ENCODE data around the gene SP7. TPM values are rescaled to one million over a fixed set of nuclear protein-coding genes. Genes with fewer than 3 reads are reported as not detected.
"Not testable (repeated sequence)": the region's sequence is repeated elsewhere in the genome, so short reads cannot be mapped to it uniquely, and the experiment has no call there.

The SP7 gene
- total RNA-seq, 4 donors from 2014 or later: 0.21 TPM; not detected in 3

- Histone ChIP-seq H3K27me3 (peaks cover 0 to 51% of the 10 kb centered on the region in 2 donors), H3K9me3 (no peaks in the 10 kb centered on the region), H3K4me3 (no peak overlapping the region), H3K4me1 (peaks cover 0 to 6% (median 0%) of the 10 kb centered on the region in 4 donors), H3K27ac (no peak overlapping the region), H3K36me3 (no peaks in the 10 kb centered on the region)
- TF ChIP-seq POLR2A (IDR thresholded peaks at IDR 0.05) (no peak), CTCF (IDR thresholded peaks at IDR 0.05) (no peak), EP300 (IDR thresholded peaks at IDR 0.05) (no peak)
- whole genome bisulfite sequencing, 2 donors: 86 to 88% methylated on average over 4 of the region's 4 CpGs
- DNase-seq (ENCODE audit: low spot score in 2 of 2): no peak
Observed at GRCh38 chr12:53333289-53333688, 2.9 kb downstream of the SP7 start.

- TF ChIP-seq POLR2A (IDR thresholded peaks at IDR 0.05): no peak
Observed at GRCh38 chr12:53332744-53333143, 3.4 kb downstream of the SP7 start.

GRCh38 chr12:53332339-53332738 is 3.8 kb downstream of the SP7 start:
- not testable (repeated sequence) for H3K36me3 ChIP-seq; H3K27ac ChIP-seq; H3K4me1 ChIP-seq; H3K9me3 ChIP-seq; H3K4me3 ChIP-seq; DNase-seq (ENCODE audit: low spot score in 2 of 2)
- peaks cover 0 to 41% of the 10 kb centered on the region in 2 donors for H3K27me3 ChIP-seq

More at GRCh38 chr12:53332744-53333143, 3.4 kb downstream of the SP7 start:
- DNase-seq (ENCODE audit: low spot score in 2 of 2): no peak
- Histone ChIP-seq H3K4me3 (no peak overlapping the region), H3K36me3 (no peaks in the 10 kb centered on the region), H3K27me3 (peaks cover 0 to 45% of the 10 kb centered on the region in 2 donors), H3K4me1 (peaks cover 0 to 6% (median 0%) of the 10 kb centered on the region in 4 donors), H3K9me3 (no peaks in the 10 kb centered on the region), H3K27ac (no peak overlapping the region)
- 39 to 54% methylated on average over 13 to 15 of the region's 15 CpGs for WGBS, 2 donors

- H3K4me3 ChIP-seq: no peak overlapping the region
- TF ChIP-seq POLR2A (IDR thresholded peaks at IDR 0.05) (no peak), EP300 (IDR thresholded peaks at IDR 0.05) (no peak), CTCF (IDR thresholded peaks at IDR 0.05) (no peak)
- peaks cover 0 to 24% of the 10 kb centered on the region in 2 donors for H3K27me3 ChIP-seq
- no peaks in the 10 kb centered on the region for H3K9me3 ChIP-seq
- H3K27ac ChIP-seq: no peak overlapping the region
- DNase-seq (ENCODE audit: low spot score in 2 of 2): no peak
- WGBS, 2 donors: 49 to 57% methylated on average over 5 of the region's 5 CpGs
- peaks cover 0 to 10% (median 5%) of the 10 kb centered on the region in 4 donors for H3K4me1 ChIP-seq
- no peaks in the 10 kb centered on the region for H3K36me3 ChIP-seq
Observed at GRCh38 chr12:53330671-53331070, 5.5 kb downstream of the SP7 start.

GRCh38 chr12:53328043-53328435 is 8.1 kb downstream of the SP7 start:
- Histone ChIP-seq H3K27ac (no peak overlapping the region), H3K36me3 (no peaks in the 10 kb centered on the region), H3K4me1 (peaks cover 0 to 27% (median 17%) of the 10 kb centered on the region in 4 donors), H3K9me3 (no peaks in the 10 kb centered on the region), H3K27me3 (peaks cover 0 to 5% of the 10 kb centered on the region in 2 donors), H3K4me3 (no peak overlapping the region)
- DNase-seq (ENCODE audit: low spot score in 2 of 2): no peak
- no peak for TF ChIP-seq CTCF (IDR thresholded peaks at IDR 0.05)
- no peak for TF ChIP-seq EP300 (IDR thresholded peaks at IDR 0.05)
- no peak for TF ChIP-seq POLR2A (IDR thresholded peaks at IDR 0.05)
- WGBS, 2 donors: 23 to 50% methylated on average over 8 to 16 of the region's 16 CpGs

GRCh38 chr12:53327435-53328042 is 8.6 kb downstream of the SP7 start:
- H3K36me3 ChIP-seq: no peaks in the 10 kb centered on the region
- no peak for TF ChIP-seq POLR2A (IDR thresholded peaks at IDR 0.05)
- TF ChIP-seq EP300 (IDR thresholded peaks at IDR 0.05): no peak
- peak in 4 of 5 experiments; percentile 14 to 40 (median 26) for TF ChIP-seq CTCF (IDR thresholded peaks at IDR 0.05)
- H3K27ac ChIP-seq: no peak overlapping the region
- H3K4me1 ChIP-seq: peaks cover 0 to 27% (median 17%) of the 10 kb centered on the region in 4 donors
- no peak overlapping the region for H3K4me3 ChIP-seq
- DNase-seq (ENCODE audit: low spot score in 2 of 2): no peak
- no peaks in the 10 kb centered on the region for H3K9me3 ChIP-seq
- WGBS, 2 donors: 78 to 79% methylated on average over 3 of the region's 3 CpGs
- peaks cover 0 to 5% of the 10 kb centered on the region in 2 donors for H3K27me3 ChIP-seq

Measured in tibial nerve (tissue), 4 donors.